Kidney (tissue), 14 donors: ENCODE data around the gene XIRP2. TPM values are rescaled to one million over a fixed set of nuclear protein-coding genes. Genes with fewer than 3 reads are reported as not detected.

Experiments used
- DNase-seq, 5 donors: peaks; one replicate each; pipeline ENCODE4 v3.0.0-alpha.2; 2013 to 2020
- FAIRE-seq: peaks from 2 replicates; lab custom pipeline; 2012; peaks lifted over from hg19 to GRCh38; lab: Jason Lieb, UNC
- H3K27ac ChIP-seq, 2 donors: one replicate each; pipeline ENCODE4 v1.7.0; 2013; ENCODE audit warnings: low read depth in 2 of 2, low read length in 2 of 2, inconsistent platforms in 1 of 2
- H3K27me3 ChIP-seq: one replicate; pipeline ENCODE4 v1.7.1; 2013; ENCODE audit warnings: low read length, inconsistent platforms; ENCODE audit not compliant: control insufficient read depth, insufficient read depth
- H3K36me3 ChIP-seq, 3 donors: one replicate each; pipeline versions ENCODE4 v1.7.0 to v1.7.1; 2013; ENCODE audit warnings: low read length in 3 of 3, control low read depth in 1 of 3, inconsistent platforms in 1 of 3; ENCODE audit not compliant: insufficient read depth in 3 of 3, control insufficient read depth in 2 of 3
- H3K4me1 ChIP-seq, 3 donors: one replicate each; pipeline versions ENCODE4 v1.7.0 to v1.7.1; 2013; ENCODE audit warnings: low read length in 3 of 3, inconsistent platforms in 1 of 3, low read depth in 1 of 3; ENCODE audit not compliant: control insufficient read depth in 2 of 3, insufficient read depth in 2 of 3
- H3K4me3 ChIP-seq, 3 donors: one replicate each; pipeline versions ENCODE4 v1.7.0 to v1.8.1; 2013; ENCODE audit warnings: low read length in 3 of 3, control low read depth in 1 of 3, inconsistent platforms in 1 of 3
- H3K9ac ChIP-seq, 3 donors: one replicate each; pipeline versions ENCODE4 v1.7.0 to v1.7.1; 2013; ENCODE audit warnings: low read length in 3 of 3, control low read depth in 1 of 3, inconsistent platforms in 1 of 3
- H3K9me3 ChIP-seq, 3 donors: one replicate each; pipeline versions ENCODE4 v1.7.0 to v1.7.1; 2013; ENCODE audit warnings: low read length in 3 of 3, control low read depth in 1 of 3, inconsistent platforms in 1 of 3; ENCODE audit not compliant: control insufficient read depth in 2 of 3, insufficient read depth in 1 of 3
- CTCF ChIP-seq: IDR thresholded peaks from 3 replicates; pipeline ENCODE4 v1.5.1; 2012; ENCODE audit warnings: mild to moderate bottlenecking, moderate library complexity, borderline replicate concordance; ENCODE audit not compliant: insufficient read depth; ENCODE audit errors: extremely low read depth
- intact Hi-C: fragments of 100-400 bp; cut with DNase I; formaldehyde crosslinking; loops from one replicate; pipeline ENCODE4 v1.11.1; 2022
- polyA plus RNA-seq: library from polyadenylated mRNA; stranded (reverse); fragments of 350-450 nt; fragmentation: Illumina TruSeq; extraction: RNeasy Lipid Tissue Mini Kit (QIAGEN cat#74804); gene quantifications from one replicate; pipeline ENCODE4 v1.2.3, GENCODE V29; 2014; ENCODE audit warnings: low read depth, low replicate concordance; ENCODE audit not compliant: insufficient read depth
- total RNA-seq: library from RNA; stranded (reverse); fragmentation: NEBNext Ultra II Directional; extraction: Animal tissue kit (Norgen Biotek cat#: 25700); gene quantifications from one replicate; pipeline ENCODE4 v1.2.1, GENCODE V29; 2021
- donor health status: control.
- donor health status: control.
- donor health status: control.
- donor health status: control.
- donor health status: control.
- donor health status: DM: yes; HTN: yes; CAD: no.
- donor health status: Normal renal cell carcinoma (clear cell type).

Gene XIRP2
- total and polyA plus RNA-seq, 2 donors from 2014 or later, result not detected

- no peaks in the 10 kb centered on the region for H3K36me3 ChIP-seq
- H3K27ac ChIP-seq, result no peak overlapping the region
- intact Hi-C loops, result no loop called here
Observed at GRCh38 chr2:167192833-167193232, 304.6 kb downstream of the XIRP2 start.

GRCh38 chr2:167196461-167197252 lies 308.4 kb downstream of the XIRP2 start:
- no peaks in the 10 kb centered on the region for H3K27me3 ChIP-seq
- no peak overlapping the region for H3K27ac ChIP-seq
- H3K4me1 ChIP-seq, result peaks cover 0 to 2% (median 0%) of the 10 kb centered on the region in 3 donors
- FAIRE-seq (no peak), DNase-seq (peak in 2 of 5 donors; percentile 10 to 48)
- H3K9me3 ChIP-seq, result no peaks in the 10 kb centered on the region
- intact Hi-C loops, result no loop called here
- no peak overlapping the region for H3K9ac ChIP-seq
- no peak overlapping the region for H3K4me3 ChIP-seq
- no peak for TF ChIP-seq CTCF
- no peaks in the 10 kb centered on the region for H3K36me3 ChIP-seq

More at GRCh38 chr2:167192833-167193232, 304.6 kb downstream of the XIRP2 start:
- Histone ChIP-seq H3K4me1 (peaks cover 0 to 6% (median 2%) of the 10 kb centered on the region in 3 donors), H3K4me3 (no peak overlapping the region), H3K9me3 (no peaks in the 10 kb centered on the region), H3K27me3 (no peaks in the 10 kb centered on the region), H3K9ac (no peak overlapping the region)
- FAIRE-seq (no peak), DNase-seq (no peak)
- no peak for TF ChIP-seq CTCF

GRCh38 chr2:167198009-167198408 lies 309.7 kb downstream of the XIRP2 start:
- no peaks in the 10 kb centered on the region for H3K36me3 ChIP-seq
- no peaks in the 10 kb centered on the region for H3K9me3 ChIP-seq
- FAIRE-seq, result no peak
- H3K27ac ChIP-seq, result no peak overlapping the region
- H3K4me3 ChIP-seq, result no peak overlapping the region
- DNase-seq, result no peak
- H3K4me1 ChIP-seq, result peaks cover 0 to 2% (median 0%) of the 10 kb centered on the region in 3 donors
- intact Hi-C loops, result no loop called here
- TF ChIP-seq CTCF, result no peak
- no peak overlapping the region for H3K9ac ChIP-seq
- H3K27me3 ChIP-seq, result no peaks in the 10 kb centered on the region
